Memory B cell (primary cell): Measurements from ENCODE around the gene ZFP36L2.

Experiments
- ATAC-seq: fragments of 150-1000 bp; cut with Tn5 transposase; 2 replicates; pipeline ENCODE4 v1.10.0; 2021; ENCODE audit warnings: low read depth, mild to moderate bottlenecking, moderate library complexity
- DNase-seq, 2 donors: peaks; one replicate each; pipeline ENCODE4 v3.0.0; 2022; ENCODE audit warnings: low spot score in 2 of 2
- H3K27ac Mint-ChIP-seq: one replicate; pipeline ENCODE4 v1.8.0; 2022; ENCODE audit warnings: mild to moderate bottlenecking, moderate library complexity, mixed read lengths
- H3K27me3 Mint-ChIP-seq: one replicate; pipeline ENCODE4 v1.8.0; 2022; ENCODE audit warnings: mixed read lengths
- H3K36me3 Mint-ChIP-seq: one replicate; pipeline ENCODE4 v1.8.0; 2022; ENCODE audit warnings: mild to moderate bottlenecking, mixed read lengths
- H3K4me1 Mint-ChIP-seq: one replicate; pipeline ENCODE4 v1.8.0; 2022; ENCODE audit warnings: mixed read lengths
- H3K4me3 Mint-ChIP-seq: one replicate; pipeline ENCODE4 v1.8.0; 2022; ENCODE audit warnings: mild to moderate bottlenecking, moderate library complexity, mixed read lengths
- H3K9me3 Mint-ChIP-seq: one replicate; pipeline ENCODE4 v1.8.0; 2022; ENCODE audit warnings: mixed read lengths

ZFP36L2 gene

GRCh38 chr2:43226558-43226954 is at the start of gene ZFP36L2:
ZFP36L2 (minus strand) TSS chr2:43226606; CDS start chr2:43226315, 291 bp downstream.
- H3K36me3 Mint-ChIP-seq: peaks cover 33% of the 10 kb centered on the region

GRCh38 chr2:43274721-43275120 is 48.3 kb upstream of the ZFP36L2 start:
- Mint-ChIP-seq H3K9me3 (no peaks in the 10 kb centered on the region), H3K4me3 (no peak overlapping the region)

More at GRCh38 chr2:43226558-43226954, at the start of gene ZFP36L2:
- DNase-seq (peak; percentile 93 to 95), ATAC-seq (peak; percentile 73)
- Mint-ChIP-seq H3K4me1 (peaks cover 37% of the 10 kb centered on the region), H3K27ac (peak within 1 kb of the TSS; percentile 95), H3K9me3 (no peaks in the 10 kb centered on the region), H3K27me3 (no peaks in the 10 kb centered on the region), H3K4me3 (peak within 1 kb of the TSS; percentile 97)

GRCh38 chr2:43274055-43274454 is 47.6 kb upstream of the ZFP36L2 start:
- Mint-ChIP-seq H3K27me3 (no peaks in the 10 kb centered on the region), H3K27ac (no peak overlapping the region), H3K36me3 (peaks cover 34% of the 10 kb centered on the region), H3K9me3 (no peaks in the 10 kb centered on the region), H3K4me3 (no peak overlapping the region), H3K4me1 (peaks cover 3% of the 10 kb centered on the region)
- DNase-seq (no peak), ATAC-seq (no peak)

More at GRCh38 chr2:43274721-43275120, 48.3 kb upstream of the ZFP36L2 start:
- Mint-ChIP-seq H3K36me3 (peaks cover 34% of the 10 kb centered on the region), H3K27me3 (no peaks in the 10 kb centered on the region), H3K4me1 (peaks cover 3% of the 10 kb centered on the region), H3K27ac (no peak overlapping the region)
- no peak for DNase-seq
- ATAC-seq: no peak

GRCh38 chr2:43273529-43273928 is 47.1 kb upstream of the ZFP36L2 start:
- H3K4me1 Mint-ChIP-seq: peaks cover 3% of the 10 kb centered on the region
- no peak overlapping the region for H3K27ac Mint-ChIP-seq
- DNase-seq: no peak
- no peak overlapping the region for H3K4me3 Mint-ChIP-seq
- H3K9me3 Mint-ChIP-seq: no peaks in the 10 kb centered on the region
- no peak for ATAC-seq
- H3K27me3 Mint-ChIP-seq: no peaks in the 10 kb centered on the region
- peaks cover 35% of the 10 kb centered on the region for H3K36me3 Mint-ChIP-seq

GRCh38 chr2:43270930-43271615 is 44.7 kb upstream of the ZFP36L2 start:
- DNase-seq (no peak), ATAC-seq (no peak)
- Mint-ChIP-seq H3K27ac (no peak overlapping the region), H3K9me3 (no peaks in the 10 kb centered on the region), H3K4me1 (no peaks in the 10 kb centered on the region), H3K4me3 (no peak overlapping the region), H3K36me3 (peaks cover 30% of the 10 kb centered on the region), H3K27me3 (no peaks in the 10 kb centered on the region)

GRCh38 chr2:43270461-43270860 is 44.1 kb upstream of the ZFP36L2 start:
- H3K27ac Mint-ChIP-seq: no peak overlapping the region
- DNase-seq: no peak
- H3K36me3 Mint-ChIP-seq: peaks cover 34% of the 10 kb centered on the region
- H3K27me3 Mint-ChIP-seq: no peaks in the 10 kb centered on the region
- ATAC-seq: no peak
- no peaks in the 10 kb centered on the region for H3K4me1 Mint-ChIP-seq
- no peaks in the 10 kb centered on the region for H3K9me3 Mint-ChIP-seq
- H3K4me3 Mint-ChIP-seq: no peak overlapping the region

GRCh38 chr2:43269706-43270105 is 43.3 kb upstream of the ZFP36L2 start:
- DNase-seq (no peak), ATAC-seq (no peak)
- Mint-ChIP-seq H3K27me3 (no peaks in the 10 kb centered on the region), H3K4me1 (no peaks in the 10 kb centered on the region), H3K36me3 (peaks cover 34% of the 10 kb centered on the region), H3K4me3 (no peak overlapping the region), H3K9me3 (no peaks in the 10 kb centered on the region), H3K27ac (no peak overlapping the region)

- H3K27ac Mint-ChIP-seq: peak overlapping the region; percentile 83
- no peaks in the 10 kb centered on the region for H3K9me3 Mint-ChIP-seq
- no peak overlapping the region for H3K4me3 Mint-ChIP-seq
- H3K36me3 Mint-ChIP-seq: peaks cover 34% of the 10 kb centered on the region
- ATAC-seq (no peak), DNase-seq (no peak)
- H3K27me3 Mint-ChIP-seq: no peaks in the 10 kb centered on the region
- no peaks in the 10 kb centered on the region for H3K4me1 Mint-ChIP-seq
Measured at GRCh38 chr2:43269074-43269572, 42.7 kb upstream of the ZFP36L2 start.

GRCh38 chr2:43268066-43268953 is 41.9 kb upstream of the ZFP36L2 start:
- no peak for DNase-seq
- Mint-ChIP-seq H3K27ac (peak overlapping the region; percentile 83), H3K36me3 (peaks cover 38% of the 10 kb centered on the region)

GRCh38 chr2:43267381-43267780 is 41.0 kb upstream of the ZFP36L2 start:
- Mint-ChIP-seq H3K27me3 (no peaks in the 10 kb centered on the region), H3K9me3 (no peaks in the 10 kb centered on the region), H3K4me3 (no peak overlapping the region), H3K36me3 (peaks cover 39% of the 10 kb centered on the region), H3K27ac (no peak overlapping the region), H3K4me1 (no peaks in the 10 kb centered on the region)
- ATAC-seq: no peak
- DNase-seq: no peak

More at GRCh38 chr2:43268066-43268953, 41.9 kb upstream of the ZFP36L2 start:
- H3K27me3 Mint-ChIP-seq: no peaks in the 10 kb centered on the region
- no peak for ATAC-seq
- no peaks in the 10 kb centered on the region for H3K4me1 Mint-ChIP-seq
- no peak overlapping the region for H3K4me3 Mint-ChIP-seq
- no peaks in the 10 kb centered on the region for H3K9me3 Mint-ChIP-seq

- DNase-seq (no peak), ATAC-seq (no peak)
- Mint-ChIP-seq H3K27ac (peak overlapping the region; percentile 53), H3K4me1 (no peaks in the 10 kb centered on the region), H3K9me3 (no peaks in the 10 kb centered on the region), H3K27me3 (no peaks in the 10 kb centered on the region), H3K4me3 (no peak overlapping the region), H3K36me3 (peaks cover 42% of the 10 kb centered on the region)
Measured at GRCh38 chr2:43266711-43267111, 40.3 kb upstream of the ZFP36L2 start.

- H3K27me3 Mint-ChIP-seq: no peaks in the 10 kb centered on the region
- DNase-seq (no peak), ATAC-seq (no peak)
- H3K4me3 Mint-ChIP-seq: no peak overlapping the region
- H3K4me1 Mint-ChIP-seq: no peaks in the 10 kb centered on the region
- H3K27ac Mint-ChIP-seq: no peak overlapping the region
- H3K9me3 Mint-ChIP-seq: no peaks in the 10 kb centered on the region
- H3K36me3 Mint-ChIP-seq: peaks cover 39% of the 10 kb centered on the region
Measured at GRCh38 chr2:43265421-43265820, 39.0 kb upstream of the ZFP36L2 start.

- H3K9me3 Mint-ChIP-seq: no peaks in the 10 kb centered on the region
- no peaks in the 10 kb centered on the region for H3K27me3 Mint-ChIP-seq
- ATAC-seq (no peak), DNase-seq (no peak)
- no peak overlapping the region for H3K27ac Mint-ChIP-seq
- no peak overlapping the region for H3K4me3 Mint-ChIP-seq
- H3K4me1 Mint-ChIP-seq: no peaks in the 10 kb centered on the region
- peaks cover 38% of the 10 kb centered on the region for H3K36me3 Mint-ChIP-seq
Measured at GRCh38 chr2:43265001-43265400, 38.6 kb upstream of the ZFP36L2 start.

- Mint-ChIP-seq H3K36me3 (peaks cover 28% of the 10 kb centered on the region), H3K27me3 (no peaks in the 10 kb centered on the region), H3K9me3 (no peaks in the 10 kb centered on the region), H3K4me1 (no peaks in the 10 kb centered on the region), H3K27ac (peak overlapping the region; percentile 24), H3K4me3 (no peak overlapping the region)
- no peak for ATAC-seq
- DNase-seq: no peak
Measured at GRCh38 chr2:43262951-43263350, 36.5 kb upstream of the ZFP36L2 start.
